ENCODE data around the gene UCHL1.

GRCh38 chr4:41287852-41288251 is 31.1 kb downstream of the UCHL1 start:
- no peak for TF ChIP-seq CTCF (IDR thresholded peaks at IDR 0.05)
- TF ChIP-seq REST (IDR thresholded peaks at IDR 0.05; ENCODE audit: insufficient read depth in 1 of 2, low read depth in 2 of 2, low read length in 1 of 2) = no peak
- TF ChIP-seq POLR2AphosphoS5 (IDR thresholded peaks at IDR 0.05; ENCODE audit: low read depth, low read length) = no peak
